Trophoblast cell (in vitro differentiated cells and primary cell): ENCODE measurements around the gene DMP1.

Experiments
- DNase-seq, 2 donors: peaks; one replicate each; pipeline ENCODE4 v3.0.0-alpha.2; 2016
- H2AFZ ChIP-seq: 2 replicates; pipeline ENCODE4 v1.6.1; 2013; ENCODE audit warnings: low read length, moderate library complexity, mild to moderate bottlenecking; ENCODE audit not compliant: insufficient read depth, poor library complexity
- H2AK5ac ChIP-seq: 2 replicates; pipeline ENCODE4 v1.6.1; 2013; ENCODE audit warnings: mild to moderate bottlenecking, low read length
- H2BK120ac ChIP-seq: 2 replicates; pipeline ENCODE4 v1.6.1; 2013; ENCODE audit warnings: low read length, mild to moderate bottlenecking, moderate library complexity; ENCODE audit not compliant: insufficient read depth, poor library complexity
- H2BK12ac ChIP-seq: 2 replicates; pipeline ENCODE4 v1.6.1; 2013; ENCODE audit warnings: mild to moderate bottlenecking, low read length, moderate library complexity
- H2BK5ac ChIP-seq: 2 replicates; pipeline ENCODE4 v1.6.1; 2013; ENCODE audit warnings: low read length, low read depth, moderate library complexity, mild to moderate bottlenecking; ENCODE audit not compliant: poor library complexity
- H3K14ac ChIP-seq: 2 replicates; pipeline ENCODE4 v1.6.1; 2013; ENCODE audit warnings: mild to moderate bottlenecking, low read length
- H3K18ac ChIP-seq: 2 replicates; pipeline ENCODE4 v1.6.1; 2013; ENCODE audit warnings: mild to moderate bottlenecking, low read length
- H3K23ac ChIP-seq: 2 replicates; pipeline ENCODE4 v1.6.1; 2013; ENCODE audit warnings: low read length
- H3K27ac ChIP-seq: 2 replicates; pipeline ENCODE4 v1.5.1; 2013; ENCODE audit warnings: low read depth, mild to moderate bottlenecking, inconsistent platforms, low read length, moderate library complexity
- H3K27me3 ChIP-seq: 2 replicates; pipeline ENCODE4 v1.6.1; 2013; ENCODE audit warnings: inconsistent platforms, mild to moderate bottlenecking, low read length, moderate library complexity; ENCODE audit not compliant: insufficient read depth
- H3K36me3 ChIP-seq, 2 experiments: 1 replicate in 1 of 2; 2 replicates in 1 of 2; pipeline ENCODE4 v1.6.1; 2013; ENCODE audit warnings: low read length in 2 of 2, mild to moderate bottlenecking in 2 of 2, moderate library complexity in 1 of 2; ENCODE audit not compliant: insufficient read depth in 2 of 2, control insufficient read depth in 1 of 2
- H3K4ac ChIP-seq: 2 replicates; pipeline ENCODE4 v1.6.1; 2013; ENCODE audit warnings: low read depth, mild to moderate bottlenecking, low read length, moderate library complexity
- H3K4me1 ChIP-seq, 2 experiments: 1 replicate in 1 of 2; 2 replicates in 1 of 2; pipeline ENCODE4 v1.6.1; 2013; ENCODE audit warnings: low read length in 2 of 2, mild to moderate bottlenecking in 2 of 2, moderate library complexity in 1 of 2; ENCODE audit not compliant: insufficient read depth in 2 of 2, control insufficient read depth in 1 of 2
- H3K4me2 ChIP-seq: 2 replicates; pipeline ENCODE4 v1.6.1; 2013; ENCODE audit warnings: inconsistent platforms, mild to moderate bottlenecking, low read length, moderate library complexity
- H3K4me3 ChIP-seq: 2 replicates; pipeline ENCODE4 v1.5.1; 2013; ENCODE audit warnings: mild to moderate bottlenecking, low read depth, low read length, inconsistent platforms
- H3K79me1 ChIP-seq: one replicate; pipeline ENCODE4 v1.6.1; 2013; ENCODE audit warnings: low read length
- H3K79me2 ChIP-seq: 2 replicates; pipeline ENCODE4 v1.6.1; 2013; ENCODE audit warnings: low read length, mild to moderate bottlenecking; ENCODE audit not compliant: control insufficient read depth, insufficient read depth, poor library complexity
- H3K9ac ChIP-seq: 2 replicates; pipeline ENCODE4 v1.6.1; 2013; ENCODE audit warnings: mild to moderate bottlenecking, low read length
- H3K9me3 ChIP-seq: 2 replicates; pipeline ENCODE4 v1.6.1; 2013; ENCODE audit warnings: low read depth, mild to moderate bottlenecking, control low read depth, inconsistent platforms, low read length; ENCODE audit not compliant: insufficient read depth
- H4K12ac ChIP-seq: 2 replicates; pipeline ENCODE4 v1.6.1; 2013; ENCODE audit warnings: low read depth, mild to moderate bottlenecking, low read length, moderate library complexity
- H4K8ac ChIP-seq: 2 replicates; pipeline ENCODE4 v1.6.1; 2013; ENCODE audit warnings: low read depth, mild to moderate bottlenecking, low read length, moderate library complexity
- H4K91ac ChIP-seq: one replicate; pipeline ENCODE4 v1.6.1; 2013; ENCODE audit warnings: low read depth, mild to moderate bottlenecking, low read length, moderate library complexity
- WGBS: extraction: QIAGEN DNeasy Blood & Tissue Kit; methylation state at CpG from one replicate; pipeline ENCODE4 v1.1.7; 2013; ENCODE audit warnings: missing lambda C conversion rate; ENCODE audit not compliant: insufficient read length, insufficient coverage; ENCODE audit errors: extremely low coverage; 5-methylcytosine and 5-hydroxymethylcytosine counted together

The DMP1 gene

GRCh38 chr4:87650938-87651337, 858 bp downstream of the DMP1 start:
- no peak for DNase-seq
- Histone ChIP-seq H3K4me3 (no peak overlapping the region), H3K23ac (no peak overlapping the region), H3K27ac (no peak overlapping the region), H2AK5ac (no peak overlapping the region), H4K8ac (no peak overlapping the region), H4K91ac (no peak overlapping the region), H3K79me1 (no peaks in the 10 kb centered on the region), H2BK5ac (no peak overlapping the region), H3K18ac (no peak overlapping the region), H2BK12ac (no peak overlapping the region), H3K4ac (no peak overlapping the region), H3K4me2 (no peak overlapping the region), H2AFZ (no peak overlapping the region), H2BK120ac (no peak overlapping the region), H3K9me3 (no peaks in the 10 kb centered on the region), H3K27me3 (no peaks in the 10 kb centered on the region), H3K4me1 (no peaks in the 10 kb centered on the region), H3K36me3 (no peaks in the 10 kb centered on the region), H3K79me2 (no peaks in the 10 kb centered on the region), H4K12ac (no peak overlapping the region), H3K9ac (no peak overlapping the region), H3K14ac (no peak overlapping the region)
- no CpG with 5 or more reads among the region's 2 CpGs for WGBS

DNA sequence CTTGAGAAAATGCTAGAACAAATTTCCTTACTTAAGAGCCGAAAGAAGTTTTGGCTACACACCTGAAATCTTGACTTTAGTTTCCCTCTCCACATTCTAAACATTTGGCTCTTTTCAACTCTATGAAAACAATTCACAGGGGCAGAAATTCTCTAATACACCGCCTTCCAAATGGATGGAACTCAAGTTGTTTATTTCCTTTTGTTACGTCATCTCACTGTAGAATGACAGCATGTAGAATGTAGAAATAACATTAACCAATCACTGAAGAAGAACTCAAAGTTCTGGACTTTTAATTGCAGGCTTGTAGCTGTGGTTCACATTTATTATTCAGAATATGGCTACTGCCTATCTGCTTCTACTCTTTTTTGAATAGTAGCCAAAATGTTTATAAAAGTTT, 1.9 kb downstream of the DMP1 start:
- Histone ChIP-seq H3K23ac (no peak overlapping the region), H3K79me2 (no peaks in the 10 kb centered on the region), H2BK12ac (no peak overlapping the region), H3K36me3 (no peaks in the 10 kb centered on the region), H3K27me3 (no peaks in the 10 kb centered on the region), H2AFZ (no peak overlapping the region), H3K18ac (no peak overlapping the region), H3K4ac (no peak overlapping the region), H4K12ac (no peak overlapping the region), H3K9ac (no peak overlapping the region), H3K14ac (no peak overlapping the region), H2AK5ac (no peak overlapping the region), H3K79me1 (no peaks in the 10 kb centered on the region), H3K9me3 (no peaks in the 10 kb centered on the region), H3K4me2 (no peak overlapping the region), H4K91ac (no peak overlapping the region), H3K4me3 (no peak overlapping the region), H4K8ac (no peak overlapping the region), H3K27ac (no peak overlapping the region), H2BK120ac (no peak overlapping the region), H3K4me1 (no peaks in the 10 kb centered on the region), H2BK5ac (no peak overlapping the region)
- no CpG with 5 or more reads among the region's 3 CpGs for WGBS
- no peak for DNase-seq

DNA sequence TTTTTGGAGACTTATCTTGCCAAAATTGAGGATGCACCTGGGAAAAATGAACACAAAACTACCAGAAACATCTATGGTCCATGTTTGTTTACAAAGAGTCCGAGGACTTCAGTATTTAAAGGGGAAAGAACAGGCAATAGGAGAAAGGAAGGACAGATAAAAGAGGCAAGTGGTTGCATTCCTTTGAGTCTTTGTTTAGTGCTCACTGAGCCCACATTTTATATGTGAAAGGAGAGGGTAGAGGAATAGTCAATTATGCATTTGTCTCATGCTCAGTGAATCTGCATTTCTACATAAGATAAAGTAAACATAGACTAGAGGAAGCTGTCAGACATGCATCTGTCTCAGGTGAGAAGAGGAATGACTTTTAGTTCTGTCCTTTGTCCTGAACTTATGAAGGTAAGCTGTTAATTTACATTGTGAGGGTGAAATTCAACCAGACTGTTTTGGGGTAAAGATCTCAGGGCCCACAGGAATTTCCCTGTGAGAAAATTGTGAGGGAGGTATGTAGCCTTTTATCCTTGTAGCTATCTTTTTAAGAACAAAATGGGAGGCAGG, 4.5 kb downstream of the DMP1 start:
- H3K18ac ChIP-seq: no peak overlapping the region
- no peak overlapping the region for H3K27ac ChIP-seq
- DNase-seq: no peak
- H4K8ac ChIP-seq: no peak overlapping the region
- no peaks in the 10 kb centered on the region for H3K36me3 ChIP-seq
- no peak overlapping the region for H2AFZ ChIP-seq
- no peak overlapping the region for H2BK5ac ChIP-seq
- no peaks in the 10 kb centered on the region for H3K79me2 ChIP-seq
- no peak overlapping the region for H4K91ac ChIP-seq
- no peak overlapping the region for H2BK12ac ChIP-seq
- no peaks in the 10 kb centered on the region for H3K27me3 ChIP-seq
- no peak overlapping the region for H3K14ac ChIP-seq
- H3K4ac ChIP-seq: no peak overlapping the region
- no CpG with 5 or more reads among the region's 1 CpG for WGBS
- no peak overlapping the region for H2BK120ac ChIP-seq
- H3K4me2 ChIP-seq: no peak overlapping the region
- no peak overlapping the region for H3K9ac ChIP-seq
- no peak overlapping the region for H3K23ac ChIP-seq
- H3K79me1 ChIP-seq: peaks cover 8% of the 10 kb centered on the region
- H3K9me3 ChIP-seq: no peaks in the 10 kb centered on the region
- no peak overlapping the region for H3K4me3 ChIP-seq
- no peak overlapping the region for H4K12ac ChIP-seq
- no peak overlapping the region for H2AK5ac ChIP-seq
- H3K4me1 ChIP-seq: peaks cover 3 to 7% of the 10 kb centered on the region in 2 experiments

GRCh38 chr4:87657525-87657924, 7.4 kb downstream of the DMP1 start:
- Histone ChIP-seq H2AFZ (no peak overlapping the region), H3K79me2 (no peaks in the 10 kb centered on the region), H3K14ac (no peak overlapping the region), H3K4ac (no peak overlapping the region), H2BK120ac (peak overlapping the region; percentile 7), H3K36me3 (no peaks in the 10 kb centered on the region), H3K27ac (peak overlapping the region; percentile 20), H3K4me2 (no peak overlapping the region), H4K12ac (no peak overlapping the region), H3K79me1 (peaks cover 8% of the 10 kb centered on the region), H3K27me3 (no peaks in the 10 kb centered on the region), H3K4me1 (peaks cover 3 to 13% of the 10 kb centered on the region in 2 experiments), H2BK12ac (no peak overlapping the region), H3K4me3 (no peak overlapping the region), H2AK5ac (no peak overlapping the region), H4K91ac (peak overlapping the region; percentile 26), H3K9ac (no peak overlapping the region), H3K18ac (no peak overlapping the region), H4K8ac (no peak overlapping the region), H3K23ac (no peak overlapping the region), H2BK5ac (peak overlapping the region; percentile 82), H3K9me3 (no peaks in the 10 kb centered on the region)
- peak in 1 of 2 donors; percentile 15 for DNase-seq
- no CpG with 5 or more reads among the region's 3 CpGs for WGBS
